ENCODE data around the gene GBP7.

DNA sequence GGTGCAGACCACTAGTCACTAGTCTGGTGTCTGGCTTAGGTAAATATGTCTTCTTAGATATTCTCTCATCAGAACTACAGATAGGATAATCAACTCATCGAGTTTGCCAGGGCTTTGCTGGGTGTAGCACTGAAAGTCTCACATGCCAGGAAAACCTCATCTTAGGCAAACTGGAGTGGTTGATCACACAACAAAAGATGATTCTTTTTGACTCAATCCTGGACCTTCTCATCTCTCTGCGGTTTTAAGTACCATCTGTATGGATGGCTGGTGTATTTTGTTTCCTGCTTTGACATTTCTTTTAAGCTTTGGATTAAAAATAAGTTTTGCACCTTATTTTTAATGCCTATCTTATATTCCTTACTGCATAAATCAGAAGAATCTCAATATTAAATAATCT, 61.1 kb downstream of the GBP7 start:
- TF ChIP-seq CTCF (conservative IDR thresholded peaks at IDR 0.05) (no peak), EZH2 (IDR thresholded peaks at IDR 0.05; ENCODE audit: low read depth) (no peak)
